RWPE2 (cell line): Measurements from ENCODE around the gene ZFYVE28.

Source experiments
- ATAC-seq: fragments of 200-7000 bp; cut with Tn5 transposase; 3 replicates; pipeline ENCODE4 v1.9.1; 2021; ENCODE audit warnings: low read depth
- DNase-seq: peaks from one replicate; pipeline ENCODE4 v3.0.0-alpha.2; 2020; ENCODE audit warnings: low spot score
- H3K27ac ChIP-seq: fragments of 450-650 bp; 2 replicates; pipeline ENCODE4 v1.5.1; 2017; ENCODE audit warnings: mild to moderate bottlenecking; ENCODE audit not compliant: poor library complexity, severe bottlenecking
- H3K27me3 ChIP-seq: fragments of 250-450 bp; sonication (Bioruptor Pico); 2 replicates; pipeline ENCODE4 v1.5.1; 2021; ENCODE audit warnings: mild to moderate bottlenecking, moderate library complexity; ENCODE audit not compliant: insufficient read depth, poor library complexity, severe bottlenecking
- H3K36me3 ChIP-seq: fragments of 250-450 bp; sonication (Bioruptor Pico); 2 replicates; pipeline ENCODE4 v1.5.1; 2020; ENCODE audit warnings: low read depth, mild to moderate bottlenecking, moderate library complexity
- H3K4me1 ChIP-seq: fragments of 250-450 bp; sonication (Bioruptor Pico); 2 replicates; pipeline ENCODE4 v1.5.1; 2021; ENCODE audit warnings: mild to moderate bottlenecking, moderate library complexity; ENCODE audit not compliant: insufficient read depth, poor library complexity, severe bottlenecking
- H3K4me3 ChIP-seq: fragments of 250-450 bp; sonication (Bioruptor Pico); 2 replicates; pipeline ENCODE4 v1.5.1; 2021; ENCODE audit warnings: mild to moderate bottlenecking, moderate library complexity; ENCODE audit not compliant: severe bottlenecking
- H3K9me3 ChIP-seq: fragments of 250-450 bp; sonication (Bioruptor Pico); 2 replicates; pipeline ENCODE4 v1.5.1; 2021; ENCODE audit warnings: mild to moderate bottlenecking, moderate library complexity; ENCODE audit not compliant: severe bottlenecking
- CTCF ChIP-seq: fragments of 450-650 bp; IDR thresholded peaks from one replicate; pipeline ENCODE4 v1.5.1; 2017; ENCODE audit warnings: mild to moderate bottlenecking, moderate library complexity; ENCODE audit not compliant: poor library complexity, severe bottlenecking

Gene ZFYVE28

GRCh38 chr4:2451821-2452785, 33.7 kb upstream of the ZFYVE28 start:
- no peaks in the 10 kb centered on the region for H3K36me3 ChIP-seq
- no peaks in the 10 kb centered on the region for H3K9me3 ChIP-seq
- no peak for TF ChIP-seq CTCF
- no peak for DNase-seq
- ATAC-seq, result no peak
- no peak overlapping the region for H3K4me3 ChIP-seq
- no peaks in the 10 kb centered on the region for H3K4me1 ChIP-seq
- no peaks in the 10 kb centered on the region for H3K27me3 ChIP-seq
- H3K27ac ChIP-seq, result no peak overlapping the region

GRCh38 chr4:2451036-2451520, 32.6 kb upstream of the ZFYVE28 start:
- ATAC-seq, result no peak
- H3K36me3 ChIP-seq, result no peaks in the 10 kb centered on the region

GRCh38 chr4:2450394-2451035, 32.1 kb upstream of the ZFYVE28 start:
- Histone ChIP-seq H3K4me1 (no peaks in the 10 kb centered on the region), H3K27me3 (no peaks in the 10 kb centered on the region), H3K27ac (no peak overlapping the region), H3K36me3 (no peaks in the 10 kb centered on the region), H3K4me3 (no peak overlapping the region), H3K9me3 (no peaks in the 10 kb centered on the region)
- ATAC-seq (no peak), DNase-seq (no peak)
- no peak for TF ChIP-seq CTCF

More at GRCh38 chr4:2451036-2451520, 32.6 kb upstream of the ZFYVE28 start:
- no peaks in the 10 kb centered on the region for H3K27me3 ChIP-seq
- no peaks in the 10 kb centered on the region for H3K4me1 ChIP-seq
- no peak for TF ChIP-seq CTCF
- H3K27ac ChIP-seq, result no peak overlapping the region
- H3K4me3 ChIP-seq, result no peak overlapping the region
- no peak for DNase-seq
- H3K9me3 ChIP-seq, result no peaks in the 10 kb centered on the region

GRCh38 chr4:2449511-2450392, 31.3 kb upstream of the ZFYVE28 start:
- Histone ChIP-seq H3K27me3 (no peaks in the 10 kb centered on the region), H3K4me1 (no peaks in the 10 kb centered on the region), H3K4me3 (no peak overlapping the region), H3K9me3 (no peaks in the 10 kb centered on the region), H3K36me3 (no peaks in the 10 kb centered on the region), H3K27ac (no peak overlapping the region)
- TF ChIP-seq CTCF, result no peak
- ATAC-seq (no peak), DNase-seq (no peak)
